ENCODE data around the gene QRSL1.

- TF ChIP-seq POLR2A (IDR thresholded peaks at IDR 0.05) = no peak
- TF ChIP-seq CTCF (IDR thresholded peaks at IDR 0.05) = no peak
- no peak for TF ChIP-seq EP300 (IDR thresholded peaks at IDR 0.05)
- no peak for TF ChIP-seq POLR2AphosphoS5 (IDR thresholded peaks at IDR 0.05)
These were observed 15.8 kb upstream of the QRSL1 start for GRCh38 chr6:106613590-106613989.

Measured in upper lobe of left lung (tissue), 4 donors.